HEK293 (cell line): ENCODE measurements around the gene CPNE9.

ENCODE experiments used
- ZIC2 ChIP-seq: fragments of 450-650 bp; formaldehyde crosslinking; IDR thresholded peaks from 2 replicates; pipeline ENCODE4 v1.5.1; 2016; ENCODE audit warnings: missing biosample characterization, missing genetic modification characterization
- TF ChIP-seq, protein P1 (sequence below): fragments of 450-650 bp; formaldehyde crosslinking; IDR thresholded peaks from 2 replicates; pipeline ENCODE4 v1.5.1; 2016; ENCODE audit warnings: missing biosample characterization, missing genetic modification characterization, borderline replicate concordance
- TF ChIP-seq, protein P2 (sequence below): fragments of 450-650 bp; formaldehyde crosslinking; IDR thresholded peaks from 2 replicates; pipeline ENCODE4 v1.5.1; 2016; ENCODE audit warnings: missing biosample characterization, missing genetic modification characterization, low read depth

DNA sequence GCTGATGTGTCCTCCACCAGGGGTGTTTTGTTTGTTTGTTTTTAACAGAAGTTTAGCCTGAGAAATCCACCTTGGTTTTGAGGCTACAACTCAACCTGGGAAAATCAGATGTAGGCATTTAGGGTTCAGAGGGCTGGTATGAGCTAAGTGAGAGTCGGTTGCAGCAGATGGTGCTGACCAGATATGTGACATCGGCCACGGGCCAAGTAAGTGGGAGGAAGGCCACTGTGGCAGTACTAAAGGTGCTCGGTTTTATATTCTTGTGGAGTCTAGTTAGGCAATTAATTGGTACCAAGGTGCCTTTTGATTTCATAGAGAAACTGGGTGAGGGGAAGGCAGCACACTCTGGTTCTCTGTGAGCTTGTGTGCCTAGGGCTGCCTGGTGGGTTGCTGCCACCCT is 43.8 kb upstream of the CPNE9 start:
- TF ChIP-seq, protein P1, sequence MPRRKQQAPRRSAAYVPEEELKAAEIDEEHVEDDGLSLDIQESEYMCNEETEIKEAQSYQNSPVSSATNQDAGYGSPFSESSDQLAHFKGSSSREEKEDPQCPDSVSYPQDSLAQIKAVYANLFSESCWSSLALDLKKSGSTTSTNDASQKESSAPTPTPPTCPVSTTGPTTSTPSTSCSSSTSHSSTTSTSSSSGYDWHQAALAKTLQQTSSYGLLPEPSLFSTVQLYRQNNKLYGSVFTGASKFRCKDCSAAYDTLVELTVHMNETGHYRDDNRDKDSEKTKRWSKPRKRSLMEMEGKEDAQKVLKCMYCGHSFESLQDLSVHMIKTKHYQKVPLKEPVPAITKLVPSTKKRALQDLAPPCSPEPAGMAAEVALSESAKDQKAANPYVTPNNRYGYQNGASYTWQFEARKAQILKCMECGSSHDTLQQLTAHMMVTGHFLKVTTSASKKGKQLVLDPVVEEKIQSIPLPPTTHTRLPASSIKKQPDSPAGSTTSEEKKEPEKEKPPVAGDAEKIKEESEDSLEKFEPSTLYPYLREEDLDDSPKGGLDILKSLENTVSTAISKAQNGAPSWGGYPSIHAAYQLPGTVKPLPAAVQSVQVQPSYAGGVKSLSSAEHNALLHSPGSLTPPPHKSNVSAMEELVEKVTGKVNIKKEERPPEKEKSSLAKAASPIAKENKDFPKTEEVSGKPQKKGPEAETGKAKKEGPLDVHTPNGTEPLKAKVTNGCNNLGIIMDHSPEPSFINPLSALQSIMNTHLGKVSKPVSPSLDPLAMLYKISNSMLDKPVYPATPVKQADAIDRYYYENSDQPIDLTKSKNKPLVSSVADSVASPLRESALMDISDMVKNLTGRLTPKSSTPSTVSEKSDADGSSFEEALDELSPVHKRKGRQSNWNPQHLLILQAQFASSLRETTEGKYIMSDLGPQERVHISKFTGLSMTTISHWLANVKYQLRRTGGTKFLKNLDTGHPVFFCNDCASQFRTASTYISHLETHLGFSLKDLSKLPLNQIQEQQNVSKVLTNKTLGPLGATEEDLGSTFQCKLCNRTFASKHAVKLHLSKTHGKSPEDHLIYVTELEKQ = no peak
- TF ChIP-seq, protein P2, sequence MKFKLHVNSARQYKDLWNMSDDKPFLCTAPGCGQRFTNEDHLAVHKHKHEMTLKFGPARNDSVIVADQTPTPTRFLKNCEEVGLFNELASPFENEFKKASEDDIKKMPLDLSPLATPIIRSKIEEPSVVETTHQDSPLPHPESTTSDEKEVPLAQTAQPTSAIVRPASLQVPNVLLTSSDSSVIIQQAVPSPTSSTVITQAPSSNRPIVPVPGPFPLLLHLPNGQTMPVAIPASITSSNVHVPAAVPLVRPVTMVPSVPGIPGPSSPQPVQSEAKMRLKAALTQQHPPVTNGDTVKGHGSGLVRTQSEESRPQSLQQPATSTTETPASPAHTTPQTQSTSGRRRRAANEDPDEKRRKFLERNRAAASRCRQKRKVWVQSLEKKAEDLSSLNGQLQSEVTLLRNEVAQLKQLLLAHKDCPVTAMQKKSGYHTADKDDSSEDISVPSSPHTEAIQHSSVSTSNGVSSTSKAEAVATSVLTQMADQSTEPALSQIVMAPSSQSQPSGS = no peak
- TF ChIP-seq ZIC2 (tag by site-specific recombination) = no peak
